ENCODE measurements around the gene XPNPEP1. TPM values are rescaled to one million over a fixed set of nuclear protein-coding genes. Genes with fewer than 3 reads are reported as not detected.

XPNPEP1 gene
- total RNA-seq, 1 donor from 2014 or later = 35.7 TPM

GRCh38 chr10:109932968-109933367, 9.7 kb upstream of the XPNPEP1 start:
- H3K27me3 ChIP-seq (ENCODE audit: low read depth) = no peaks in the 10 kb centered on the region
- intact Hi-C loops (cut with micrococcal nuclease) = no loop called here
- H3K4me1 ChIP-seq = peaks cover 26% of the 10 kb centered on the region
- no peaks in the 10 kb centered on the region for H3K36me3 ChIP-seq
- no peak overlapping the region for H3K4me3 ChIP-seq
- H3K27ac ChIP-seq (replicated peaks) = no peak overlapping the region
- no peaks in the 10 kb centered on the region for H3K9me3 ChIP-seq (replicated peaks)
- TF ChIP-seq CTCF (IDR thresholded peaks at IDR 0.05; ENCODE audit: borderline replicate concordance) = no peak
- DNase-seq = no peak

- Histone ChIP-seq H3K27ac (replicated peaks) (no peak overlapping the region), H3K36me3 (no peaks in the 10 kb centered on the region), H3K4me3 (no peak overlapping the region), H3K4me1 (peaks cover 26% of the 10 kb centered on the region), H3K9me3 (replicated peaks) (no peaks in the 10 kb centered on the region), H3K27me3 (ENCODE audit: low read depth) (no peaks in the 10 kb centered on the region)
- TF ChIP-seq CTCF (IDR thresholded peaks at IDR 0.05; ENCODE audit: borderline replicate concordance) = no peak
- DNase-seq = no peak
- intact Hi-C loops (cut with micrococcal nuclease) = no loop called here
Observed at GRCh38 chr10:109932391-109932790, 9.1 kb upstream of the XPNPEP1 start.

GRCh38 chr10:109931163-109931562, 7.9 kb upstream of the XPNPEP1 start:
- no peak overlapping the region for H3K4me3 ChIP-seq
- no peak for DNase-seq
- intact Hi-C loops (cut with micrococcal nuclease) = no loop called here
- H3K9me3 ChIP-seq (replicated peaks) = no peaks in the 10 kb centered on the region
- no peaks in the 10 kb centered on the region for H3K36me3 ChIP-seq
- no peak overlapping the region for H3K27ac ChIP-seq (replicated peaks)
- peaks cover 26% of the 10 kb centered on the region for H3K4me1 ChIP-seq
- H3K27me3 ChIP-seq (ENCODE audit: low read depth) = no peaks in the 10 kb centered on the region
- no peak for TF ChIP-seq CTCF (IDR thresholded peaks at IDR 0.05; ENCODE audit: borderline replicate concordance)

GRCh38 chr10:109929501-109930219, 6.3 kb upstream of the XPNPEP1 start:
- Histone ChIP-seq H3K4me1 (peaks cover 12% of the 10 kb centered on the region), H3K27ac (replicated peaks) (no peak overlapping the region), H3K9me3 (replicated peaks) (no peaks in the 10 kb centered on the region), H3K4me3 (no peak overlapping the region), H3K27me3 (ENCODE audit: low read depth) (no peaks in the 10 kb centered on the region), H3K36me3 (no peaks in the 10 kb centered on the region)
- DNase-seq = no peak
- no peak for TF ChIP-seq CTCF (IDR thresholded peaks at IDR 0.05; ENCODE audit: borderline replicate concordance)
- intact Hi-C loops (cut with micrococcal nuclease) = no loop called here

GRCh38 chr10:109928475-109928891, 5.2 kb upstream of the XPNPEP1 start:
- intact Hi-C loops (cut with micrococcal nuclease) = no loop called here
- peaks cover 6% of the 10 kb centered on the region for H3K4me1 ChIP-seq
- no peaks in the 10 kb centered on the region for H3K27me3 ChIP-seq (ENCODE audit: low read depth)
- H3K9me3 ChIP-seq (replicated peaks) = no peaks in the 10 kb centered on the region
- H3K36me3 ChIP-seq = no peaks in the 10 kb centered on the region
- peak overlapping the region; percentile 40 for H3K27ac ChIP-seq (replicated peaks)
- H3K4me3 ChIP-seq = no peak overlapping the region
- no peak for TF ChIP-seq CTCF (IDR thresholded peaks at IDR 0.05; ENCODE audit: borderline replicate concordance)
- DNase-seq = no peak
